ENCODE data around the gene RTP2. TPM values are rescaled to one million over a fixed set of nuclear protein-coding genes. Genes with fewer than 3 reads are reported as not detected.

The RTP2 gene
- total RNA-seq, 1 donor from 2014 or later = not detected

DNA sequence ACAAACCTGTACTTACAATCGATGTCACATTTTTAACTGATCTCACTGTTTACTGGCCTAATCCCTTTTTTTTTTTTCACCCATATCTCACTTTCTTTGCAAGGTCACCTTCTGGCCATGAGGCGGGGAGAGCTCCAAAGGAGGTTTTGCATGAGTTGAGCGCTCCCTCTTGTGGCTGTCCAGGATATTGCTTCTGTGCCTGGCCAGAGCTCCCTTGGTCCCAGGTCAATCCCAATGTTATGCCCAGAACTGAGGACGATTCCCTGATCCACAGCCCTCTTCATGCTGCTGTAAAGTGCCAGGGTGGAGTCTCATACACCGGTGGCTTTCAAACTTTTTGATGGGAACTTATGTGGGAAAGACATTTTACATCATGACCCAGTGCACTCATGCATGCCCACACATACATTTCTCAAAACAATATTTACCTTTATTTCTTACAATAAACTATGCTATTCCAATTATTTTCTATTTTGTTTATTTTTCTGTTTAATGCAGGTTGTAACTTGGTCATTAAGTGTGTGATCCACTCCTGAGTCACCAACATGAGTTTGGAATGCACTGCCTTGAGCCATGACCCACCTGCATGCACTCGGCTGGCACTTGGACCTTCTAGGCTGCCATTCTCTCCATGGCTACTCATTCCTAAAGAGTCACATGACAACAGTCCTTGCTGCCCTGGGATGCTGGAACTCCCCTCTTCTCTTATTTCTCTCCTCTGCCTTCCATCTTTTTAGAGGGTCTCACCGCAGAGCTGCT is 22.5 kb downstream of the RTP2 start:
- TF ChIP-seq, protein P1, sequence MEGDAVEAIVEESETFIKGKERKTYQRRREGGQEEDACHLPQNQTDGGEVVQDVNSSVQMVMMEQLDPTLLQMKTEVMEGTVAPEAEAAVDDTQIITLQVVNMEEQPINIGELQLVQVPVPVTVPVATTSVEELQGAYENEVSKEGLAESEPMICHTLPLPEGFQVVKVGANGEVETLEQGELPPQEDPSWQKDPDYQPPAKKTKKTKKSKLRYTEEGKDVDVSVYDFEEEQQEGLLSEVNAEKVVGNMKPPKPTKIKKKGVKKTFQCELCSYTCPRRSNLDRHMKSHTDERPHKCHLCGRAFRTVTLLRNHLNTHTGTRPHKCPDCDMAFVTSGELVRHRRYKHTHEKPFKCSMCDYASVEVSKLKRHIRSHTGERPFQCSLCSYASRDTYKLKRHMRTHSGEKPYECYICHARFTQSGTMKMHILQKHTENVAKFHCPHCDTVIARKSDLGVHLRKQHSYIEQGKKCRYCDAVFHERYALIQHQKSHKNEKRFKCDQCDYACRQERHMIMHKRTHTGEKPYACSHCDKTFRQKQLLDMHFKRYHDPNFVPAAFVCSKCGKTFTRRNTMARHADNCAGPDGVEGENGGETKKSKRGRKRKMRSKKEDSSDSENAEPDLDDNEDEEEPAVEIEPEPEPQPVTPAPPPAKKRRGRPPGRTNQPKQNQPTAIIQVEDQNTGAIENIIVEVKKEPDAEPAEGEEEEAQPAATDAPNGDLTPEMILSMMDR (IDR thresholded peaks at IDR 0.05) = peak; percentile 55
- ATAC-seq (ENCODE audit: low read depth) (peak; percentile 70), DNase-seq (peak; percentile 50)
- Mint-ChIP-seq H3K4me3 (no peak overlapping the region), H3K27ac (no peak overlapping the region), H3K9me3 (peaks cover 2% of the 10 kb centered on the region), H3K36me3 (ENCODE audit: low read depth) (no peaks in the 10 kb centered on the region), H3K4me1 (no peaks in the 10 kb centered on the region), H3K27me3 (peaks cover 37% of the 10 kb centered on the region)
- ChIA-PET CTCF (interaction anchor here (0.6 to 10.9 kb wide), 35 partner anchors 8 to 1736 kb away, joined by 3 to 336 read pairs (median 5); partner anchors contain the start of genes RTP2 and RTP4), POLR2A (interaction anchor here (1.0 to 1.3 kb wide), 2 partner anchors 59 to 360 kb away, joined by 3 read pairs; no protein-coding TSS in a partner anchor)
- intact Hi-C loops (cut with micrococcal nuclease) = loop anchor here (1.0 kb wide), 5 partner anchors 34 to 1468 kb away; no protein-coding TSS in a partner anchor

DNA sequence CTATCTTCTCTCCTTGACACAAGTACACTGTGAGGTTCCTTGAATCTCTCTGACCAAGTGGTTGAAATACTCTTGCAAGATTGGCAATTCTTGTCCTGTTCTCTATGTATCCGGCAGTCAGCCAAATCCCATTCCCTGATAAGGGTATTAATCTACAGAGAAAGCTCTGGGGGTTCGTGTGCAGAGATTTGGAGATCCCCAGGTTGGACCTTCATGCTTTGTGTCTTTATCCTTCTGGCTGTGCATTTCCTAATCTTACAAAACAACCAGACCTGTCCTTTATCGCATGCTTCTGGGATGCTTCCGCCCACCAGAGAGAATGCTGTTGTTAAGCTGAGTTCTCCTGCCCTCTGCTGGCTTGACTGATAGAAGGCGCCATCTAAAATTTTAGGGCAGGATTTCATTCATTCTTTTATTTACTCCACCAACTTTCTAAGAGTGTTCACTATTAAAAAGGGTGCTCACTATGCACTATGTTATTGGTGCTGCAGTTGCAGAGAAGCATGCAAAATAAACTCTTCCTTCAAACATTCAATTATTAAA is 23.6 kb downstream of the RTP2 start:
- H3K27me3 Mint-ChIP-seq = peaks cover 41% of the 10 kb centered on the region
- ATAC-seq (ENCODE audit: low read depth) = no peak
- intact Hi-C loops (cut with micrococcal nuclease) = loop anchor here (1.0 kb wide), 5 partner anchors 36 to 1470 kb away; no protein-coding TSS in a partner anchor
- H3K9me3 Mint-ChIP-seq = no peaks in the 10 kb centered on the region
- ChIA-PET CTCF (interaction anchor here (0.6 to 10.9 kb wide), 23 partner anchors 10 to 1765 kb away, joined by 3 to 336 read pairs (median 7); partner anchors contain the start of genes RTP2 and RTP4), POLR2A (interaction anchor here (1.3 kb wide), 1 partner anchor 60 kb away, joined by 3 read pairs; no protein-coding TSS in a partner anchor)
- TF ChIP-seq, protein P1 (IDR thresholded peaks at IDR 0.05) = no peak
- H3K27ac Mint-ChIP-seq = no peak overlapping the region
- no peak overlapping the region for H3K4me3 Mint-ChIP-seq
- H3K4me1 Mint-ChIP-seq = no peaks in the 10 kb centered on the region
- H3K36me3 Mint-ChIP-seq (ENCODE audit: low read depth) = no peaks in the 10 kb centered on the region
- DNase-seq = no peak

DNA sequence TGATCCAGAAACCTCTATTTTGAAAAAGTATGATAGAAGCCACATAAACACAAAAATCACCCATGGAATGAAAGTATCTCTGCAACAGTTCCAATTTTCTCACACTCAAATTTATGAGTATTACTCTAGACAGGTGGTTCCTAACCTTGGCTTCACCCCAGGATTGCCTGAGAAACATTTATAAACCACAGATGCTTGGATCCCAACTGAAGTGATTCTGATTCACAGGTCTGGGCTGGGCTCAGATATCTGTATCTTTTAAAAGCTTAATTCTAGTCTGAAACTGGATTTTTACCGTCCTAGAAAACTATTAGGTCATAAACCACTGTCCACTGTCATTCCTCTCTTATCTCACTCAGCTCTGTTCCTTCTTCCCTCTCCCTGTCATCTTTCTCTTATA is 24.8 kb downstream of the RTP2 start:
- intact Hi-C loops (cut with micrococcal nuclease) = no loop called here
- H3K4me1 Mint-ChIP-seq = no peaks in the 10 kb centered on the region
- CTCF ChIA-PET = interaction anchor here (1.1 to 10.9 kb wide), 3 partner anchors 41 to 458 kb away, joined by 3 to 336 read pairs (median 3); no protein-coding TSS in a partner anchor
- no peak for ATAC-seq (ENCODE audit: low read depth)
- H3K27me3 Mint-ChIP-seq = peaks cover 43% of the 10 kb centered on the region
- H3K4me3 Mint-ChIP-seq = no peak overlapping the region
- no peaks in the 10 kb centered on the region for H3K9me3 Mint-ChIP-seq
- POLR2A ChIA-PET = interaction anchor here (0.7 kb wide), 2 partner anchors 310 to 355 kb away, joined by 3 read pairs; no protein-coding TSS in a partner anchor
- DNase-seq = no peak
- TF ChIP-seq, protein P1 (IDR thresholded peaks at IDR 0.05) = no peak
- no peak overlapping the region for H3K27ac Mint-ChIP-seq
- no peaks in the 10 kb centered on the region for H3K36me3 Mint-ChIP-seq (ENCODE audit: low read depth)

DNA sequence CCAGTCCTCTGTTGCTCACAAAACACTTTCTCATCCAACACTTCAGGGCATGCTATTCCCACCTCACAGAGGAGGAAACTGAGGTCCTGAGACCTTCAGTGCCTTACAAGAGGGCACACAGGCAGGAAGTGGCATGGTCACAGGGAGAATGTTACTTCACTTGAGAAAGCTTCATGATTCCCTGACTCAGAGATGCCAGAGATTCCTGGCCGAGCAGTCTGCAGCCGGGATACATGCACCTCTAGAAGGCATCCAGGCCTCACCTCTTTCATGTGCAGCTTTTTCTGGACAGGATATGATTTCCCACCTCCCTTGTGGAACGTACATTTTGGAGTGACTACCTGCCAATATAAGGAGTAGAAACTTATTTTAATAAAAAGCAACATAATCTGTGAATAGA is 29.3 kb downstream of the RTP2 start:
- TF ChIP-seq, protein P1 (IDR thresholded peaks at IDR 0.05) = no peak
- Mint-ChIP-seq H3K27ac (no peak overlapping the region), H3K9me3 (no peaks in the 10 kb centered on the region), H3K4me3 (no peak overlapping the region), H3K36me3 (ENCODE audit: low read depth) (no peaks in the 10 kb centered on the region), H3K4me1 (no peaks in the 10 kb centered on the region), H3K27me3 (peaks cover 63% of the 10 kb centered on the region)
- DNase-seq (no peak), ATAC-seq (ENCODE audit: low read depth) (no peak)
- intact Hi-C loops (cut with micrococcal nuclease) = no loop called here
- ChIA-PET POLR2A (no interaction called here), CTCF (no interaction called here)

Measured in activated B cell treated with CpG ODN at 0.5 μM for 24 hours (primary cell).